CD4-positive, CD25-positive, alpha-beta regulatory T cell (primary cell): Measurements from ENCODE around the gene FOXL3. TPM values are rescaled to one million over a fixed set of nuclear protein-coding genes. Genes with fewer than 3 reads are reported as not detected.

Experiments used
- ATAC-seq, 2 donors: fragments of 150-1000 bp; cut with Tn5 transposase; one replicate each; pipeline ENCODE4 v1.10.0; 2021; ENCODE audit warnings: low read depth in 2 of 2, moderate number of reproducible peaks in 2 of 2, moderate library complexity in 1 of 2
- DNase-seq, 3 donors: peaks; one replicate each; pipeline versions ENCODE4 v3.0.0 to v3.0.0-alpha.2; 2012 to 2022; ENCODE audit warnings: mixed read lengths in 1 of 3
- H3K27ac ChIP-seq: one replicate; pipeline ENCODE4 v1.7.0; 2013; ENCODE audit warnings: mild to moderate bottlenecking, low read length; ENCODE audit not compliant: insufficient read depth, poor library complexity, severe bottlenecking
- H3K27me3 ChIP-seq: one replicate; pipeline ENCODE4 v1.7.0; 2013; ENCODE audit warnings: low read length; ENCODE audit not compliant: control insufficient read depth, insufficient read depth
- H3K36me3 ChIP-seq: one replicate; pipeline ENCODE4 v1.7.0; 2013; ENCODE audit warnings: mild to moderate bottlenecking, low read length, moderate library complexity; ENCODE audit not compliant: control insufficient read depth, insufficient read depth
- H3K4me1 ChIP-seq: 2 replicates; pipeline ENCODE4 v1.7.0; 2013; ENCODE audit warnings: mild to moderate bottlenecking, low read length; ENCODE audit not compliant: insufficient read depth, control insufficient read depth, poor library complexity, severe bottlenecking
- H3K4me3 ChIP-seq: one replicate; pipeline ENCODE4 v1.7.0; 2013; ENCODE audit warnings: low read depth, mild to moderate bottlenecking, low read length, moderate library complexity
- H3K9me3 ChIP-seq, 2 experiments: 1 replicate in 1 of 2; 2 replicates in 1 of 2; pipeline ENCODE4 v1.7.0; 2013; ENCODE audit warnings: low read length in 2 of 2, mild to moderate bottlenecking in 1 of 2, moderate library complexity in 1 of 2; ENCODE audit not compliant: control insufficient read depth in 2 of 2
- H3K27ac Mint-ChIP-seq, 3 donors: one replicate each; pipeline ENCODE4 v1.8.0; 2020 to 2022; ENCODE audit warnings: mild to moderate bottlenecking in 3 of 3, mixed read lengths in 3 of 3, moderate library complexity in 2 of 3
- H3K27me3 Mint-ChIP-seq: one replicate; pipeline ENCODE4 v1.8.0; 2022; ENCODE audit warnings: mild to moderate bottlenecking, mixed read lengths
- H3K36me3 Mint-ChIP-seq: one replicate; pipeline ENCODE4 v1.8.0; 2020; ENCODE audit warnings: mixed read lengths
- H3K4me1 Mint-ChIP-seq, 4 donors: one replicate each; pipeline ENCODE4 v1.8.0; 2020 to 2022; ENCODE audit warnings: mixed read lengths in 4 of 4, mild to moderate bottlenecking in 1 of 4
- H3K4me3 Mint-ChIP-seq, 4 donors: one replicate each; pipeline ENCODE4 v1.8.0; 2020 to 2022; ENCODE audit warnings: mild to moderate bottlenecking in 4 of 4, mixed read lengths in 4 of 4, moderate library complexity in 3 of 4
- H3K9me3 Mint-ChIP-seq, 7 donors: one replicate each; pipeline ENCODE4 v1.8.0; 2020 to 2022; ENCODE audit warnings: mixed read lengths in 7 of 7, mild to moderate bottlenecking in 3 of 7, moderate library complexity in 2 of 7
- polyA plus RNA-seq, 4 donors: library from polyadenylated mRNA; unstranded; fragments of 300-500 nt; fragmentation: Illumina TruSeq; gene quantifications; one replicate each; pipeline ENCODE4 v1.2.3, GENCODE V29; 2021
- total RNA-seq: library from RNA; stranded (reverse); gene quantifications from one replicate; pipeline ENCODE4 v1.2.3, GENCODE V29; 2022

FOXL3 gene
- total and polyA plus RNA-seq, 5 donors from 2014 or later, result not detected

DNA sequence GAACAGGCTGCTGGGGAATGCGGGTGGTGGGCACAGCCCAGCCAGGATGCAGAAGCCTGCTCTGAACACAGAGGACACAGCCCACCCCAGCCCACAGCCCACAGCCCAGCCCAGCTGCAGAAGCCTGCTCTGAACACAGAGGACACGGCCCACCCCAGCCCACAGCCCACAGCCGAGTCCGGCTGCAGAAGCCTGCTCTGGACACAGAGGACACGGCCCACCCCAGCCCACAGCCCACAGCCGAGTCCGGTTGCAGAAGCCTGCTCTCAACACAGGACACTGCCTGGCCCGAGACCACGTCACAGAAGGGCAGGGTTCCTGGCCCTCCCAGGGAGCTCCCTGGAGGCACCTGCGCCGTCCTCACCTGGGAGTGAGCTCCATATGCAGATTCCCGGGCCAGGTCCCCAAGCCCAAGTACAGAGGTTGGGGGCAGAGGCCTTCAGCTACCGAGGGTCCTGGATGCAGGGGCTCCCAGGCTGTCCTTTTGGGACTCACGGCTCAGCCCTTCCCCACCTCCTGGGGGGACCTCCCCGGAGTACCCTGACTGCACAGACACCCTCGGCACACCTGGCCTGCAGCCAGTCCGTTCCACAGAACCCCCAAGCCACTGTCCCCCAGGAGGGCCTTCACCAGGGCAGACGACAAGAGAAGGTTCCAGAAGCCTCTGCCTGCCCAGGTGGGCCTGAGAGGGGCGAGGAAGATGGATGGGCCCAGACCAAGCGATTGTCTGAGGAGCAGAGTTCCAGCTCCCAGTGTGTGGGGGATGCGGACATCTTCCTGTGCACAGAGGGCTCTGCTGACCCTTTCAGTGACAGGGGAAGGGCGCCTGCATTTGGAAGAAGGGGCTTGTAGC, 23.7 kb upstream of the FOXL3 start:
- no peaks in the 10 kb centered on the region for H3K36me3 ChIP-seq
- H3K27ac ChIP-seq, result no peak overlapping the region
- H3K9me3 ChIP-seq, result peaks cover 0 to 4% of the 10 kb centered on the region in 2 experiments
- Mint-ChIP-seq H3K27me3 (no peaks in the 10 kb centered on the region), H3K36me3 (no peaks in the 10 kb centered on the region), H3K9me3 (peaks cover 0 to 6% (median 1%) of the 10 kb centered on the region in 7 donors), H3K4me1 (peaks cover 0 to 6% (median 0%) of the 10 kb centered on the region in 4 donors), H3K27ac (no peak overlapping the region), H3K4me3 (no peak overlapping the region)
- no peak for DNase-seq
- ATAC-seq, result no peak
- H3K4me3 ChIP-seq, result no peak overlapping the region
- no peaks in the 10 kb centered on the region for H3K27me3 ChIP-seq
- no peaks in the 10 kb centered on the region for H3K4me1 ChIP-seq

DNA sequence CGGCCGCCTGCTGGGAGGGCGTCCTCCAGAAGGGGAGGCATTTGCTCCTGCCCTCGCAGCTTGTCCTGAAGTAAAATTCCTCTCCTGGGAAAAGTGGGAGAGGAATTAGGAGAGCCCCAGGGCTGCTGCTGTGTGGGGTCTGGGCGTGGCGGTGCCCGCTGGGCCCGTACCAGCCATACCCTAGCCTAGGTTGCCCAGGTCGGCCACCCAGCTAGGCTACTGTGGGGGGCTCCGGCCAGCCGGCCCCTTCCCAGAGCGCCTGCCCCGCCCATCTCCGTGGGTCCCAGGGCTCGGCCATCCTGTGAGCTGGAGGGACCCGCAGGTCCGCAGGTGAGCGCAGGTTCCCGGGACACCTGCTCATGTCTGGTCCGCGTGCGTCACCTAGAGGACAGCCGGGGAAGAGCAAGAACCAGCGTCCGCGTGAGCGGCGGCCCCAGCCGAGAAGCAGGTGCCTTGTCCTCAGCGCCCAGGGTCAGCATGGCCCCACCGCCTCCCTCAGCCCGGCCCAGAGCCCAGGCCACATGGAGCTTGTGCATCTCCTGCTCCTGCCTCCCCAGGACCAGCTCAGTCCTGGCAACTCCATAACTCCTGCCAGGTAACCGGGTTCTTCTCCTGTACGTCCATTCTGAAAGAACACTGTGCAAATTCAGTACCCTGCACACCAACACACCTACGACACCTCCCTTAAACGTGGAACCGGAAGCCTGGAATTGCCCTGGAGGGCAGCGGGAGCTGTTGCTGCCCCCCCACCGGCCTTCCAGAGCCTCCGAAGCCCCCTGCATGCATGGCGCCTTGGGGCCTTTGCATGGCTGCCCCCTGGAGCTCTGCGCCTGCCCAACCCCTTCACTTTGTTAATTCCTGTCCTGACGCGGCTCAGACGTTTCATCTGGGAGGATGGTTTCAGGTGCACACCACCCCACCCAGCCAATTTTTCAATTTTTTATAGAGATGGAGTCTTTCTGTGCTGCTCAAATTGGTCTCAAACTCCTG, 22.8 kb upstream of the FOXL3 start:
- no peak for DNase-seq
- no peak for ATAC-seq
- Histone ChIP-seq H3K4me1 (no peaks in the 10 kb centered on the region), H3K9me3 (peaks cover 0 to 2% of the 10 kb centered on the region in 2 experiments), H3K27me3 (no peaks in the 10 kb centered on the region), H3K4me3 (no peak overlapping the region), H3K27ac (no peak overlapping the region), H3K36me3 (no peaks in the 10 kb centered on the region)
- Mint-ChIP-seq H3K36me3 (no peaks in the 10 kb centered on the region), H3K27ac (no peak overlapping the region), H3K4me3 (no peak overlapping the region), H3K4me1 (peaks cover 0 to 4% (median 0%) of the 10 kb centered on the region in 4 donors), H3K9me3 (peaks cover 0 to 9% (median 1%) of the 10 kb centered on the region in 7 donors), H3K27me3 (no peaks in the 10 kb centered on the region)

DNA sequence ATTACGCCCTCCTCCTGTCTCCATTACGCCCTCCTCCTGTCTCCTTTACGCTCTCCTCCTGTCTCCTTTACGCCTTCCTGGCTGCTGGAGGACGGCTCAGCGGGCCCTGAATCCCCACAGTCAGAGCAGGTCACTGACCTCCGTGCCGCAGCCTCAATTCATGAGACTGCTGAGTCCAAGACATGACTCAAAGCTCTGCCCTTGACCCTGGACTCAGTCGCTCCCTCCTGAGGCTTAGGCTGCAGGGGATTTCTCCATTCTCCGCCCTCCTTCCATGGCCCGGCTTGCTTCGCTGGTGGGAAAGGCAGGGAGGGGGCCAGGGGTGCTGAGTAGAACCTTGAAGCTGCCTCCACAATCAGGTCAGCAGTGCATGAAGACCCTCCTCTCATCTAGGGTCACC, 21.0 kb upstream of the FOXL3 start:
- Histone ChIP-seq H3K27ac (no peak overlapping the region), H3K36me3 (no peaks in the 10 kb centered on the region), H3K4me1 (no peaks in the 10 kb centered on the region), H3K9me3 (peaks cover 0 to 6% of the 10 kb centered on the region in 2 experiments), H3K4me3 (no peak overlapping the region), H3K27me3 (no peaks in the 10 kb centered on the region)
- Mint-ChIP-seq H3K4me1 (no peaks in the 10 kb centered on the region), H3K9me3 (peaks cover 0 to 12% (median 5%) of the 10 kb centered on the region in 7 donors), H3K36me3 (no peaks in the 10 kb centered on the region), H3K27ac (no peak overlapping the region), H3K4me3 (no peak overlapping the region), H3K27me3 (no peaks in the 10 kb centered on the region)
- no peak for ATAC-seq
- DNase-seq, result no peak

DNA sequence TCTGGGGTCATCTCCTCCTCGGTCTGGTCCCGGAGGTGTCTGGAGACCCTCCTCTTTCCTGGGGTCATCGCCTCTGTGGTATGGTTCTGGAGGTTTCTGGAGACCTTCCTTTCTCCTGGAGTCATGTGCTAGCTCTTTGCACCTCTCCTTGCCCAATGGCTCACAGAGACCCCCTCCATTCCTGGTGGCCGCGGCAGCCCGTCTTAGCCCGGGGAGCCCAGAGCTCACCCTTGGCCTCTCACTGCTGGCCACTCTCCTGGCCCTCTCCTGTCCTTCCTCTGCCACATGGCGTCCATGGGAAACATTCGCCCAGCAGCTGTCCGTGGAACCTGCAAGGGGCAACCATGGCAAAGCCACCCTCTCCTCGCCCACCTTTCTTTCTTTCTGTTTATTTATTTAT, 20.2 kb upstream of the FOXL3 start:
- ATAC-seq (no peak), DNase-seq (no peak)
- H3K4me3 Mint-ChIP-seq, result no peak overlapping the region
- peaks cover 0 to 19% (median 5%) of the 10 kb centered on the region in 7 donors for H3K9me3 Mint-ChIP-seq
- no peaks in the 10 kb centered on the region for H3K36me3 ChIP-seq
- H3K4me1 ChIP-seq, result no peaks in the 10 kb centered on the region
- no peaks in the 10 kb centered on the region for H3K27me3 Mint-ChIP-seq
- H3K9me3 ChIP-seq, result peaks cover 0 to 6% of the 10 kb centered on the region in 2 experiments
- H3K36me3 Mint-ChIP-seq, result no peaks in the 10 kb centered on the region
- H3K4me3 ChIP-seq, result no peak overlapping the region
- H3K27me3 ChIP-seq, result no peaks in the 10 kb centered on the region
- H3K27ac ChIP-seq, result no peak overlapping the region
- no peaks in the 10 kb centered on the region for H3K4me1 Mint-ChIP-seq
- no peak overlapping the region for H3K27ac Mint-ChIP-seq

DNA sequence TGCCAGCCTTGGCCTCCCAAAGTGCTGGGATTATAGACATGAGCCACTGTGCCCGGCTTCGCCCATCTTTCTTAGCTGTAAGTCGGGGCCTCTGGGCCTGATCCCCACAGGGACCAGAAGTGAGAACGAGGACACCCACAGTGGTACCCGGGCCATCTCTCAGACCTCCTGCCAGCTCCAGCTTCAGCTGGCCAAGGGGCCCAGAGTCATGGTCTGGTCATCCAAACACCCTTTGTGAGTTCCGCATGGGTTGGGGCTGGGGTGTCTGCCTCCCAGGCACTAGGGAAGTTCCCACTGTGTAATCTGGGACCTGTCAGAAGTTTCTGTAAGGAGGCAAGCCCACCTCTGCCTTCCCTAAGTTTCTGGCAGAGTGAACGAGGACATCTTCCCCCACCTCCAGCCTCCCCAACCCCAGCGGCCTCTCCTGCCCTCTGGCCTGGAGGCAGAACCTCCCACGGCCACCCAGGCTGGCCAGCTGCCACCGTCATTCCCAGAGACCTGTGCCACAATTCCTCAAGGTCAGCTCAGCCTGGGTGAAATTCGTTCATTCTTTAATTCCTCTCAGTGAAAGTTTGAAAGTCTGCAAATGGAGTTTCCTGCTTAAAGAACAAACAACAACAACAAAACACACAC, 19.5 kb upstream of the FOXL3 start:
- peaks cover 2% of the 10 kb centered on the region for H3K27me3 Mint-ChIP-seq
- Histone ChIP-seq H3K4me3 (no peak overlapping the region), H3K27me3 (no peaks in the 10 kb centered on the region), H3K36me3 (no peaks in the 10 kb centered on the region), H3K4me1 (no peaks in the 10 kb centered on the region), H3K27ac (no peak overlapping the region), H3K9me3 (peaks cover 0 to 10% of the 10 kb centered on the region in 2 experiments)
- ATAC-seq, result no peak
- H3K36me3 Mint-ChIP-seq, result no peaks in the 10 kb centered on the region
- no peak overlapping the region for H3K27ac Mint-ChIP-seq
- DNase-seq, result no peak
- H3K9me3 Mint-ChIP-seq, result peaks cover 0 to 23% (median 5%) of the 10 kb centered on the region in 7 donors
- H3K4me3 Mint-ChIP-seq, result no peak overlapping the region
- H3K4me1 Mint-ChIP-seq, result no peaks in the 10 kb centered on the region

DNA sequence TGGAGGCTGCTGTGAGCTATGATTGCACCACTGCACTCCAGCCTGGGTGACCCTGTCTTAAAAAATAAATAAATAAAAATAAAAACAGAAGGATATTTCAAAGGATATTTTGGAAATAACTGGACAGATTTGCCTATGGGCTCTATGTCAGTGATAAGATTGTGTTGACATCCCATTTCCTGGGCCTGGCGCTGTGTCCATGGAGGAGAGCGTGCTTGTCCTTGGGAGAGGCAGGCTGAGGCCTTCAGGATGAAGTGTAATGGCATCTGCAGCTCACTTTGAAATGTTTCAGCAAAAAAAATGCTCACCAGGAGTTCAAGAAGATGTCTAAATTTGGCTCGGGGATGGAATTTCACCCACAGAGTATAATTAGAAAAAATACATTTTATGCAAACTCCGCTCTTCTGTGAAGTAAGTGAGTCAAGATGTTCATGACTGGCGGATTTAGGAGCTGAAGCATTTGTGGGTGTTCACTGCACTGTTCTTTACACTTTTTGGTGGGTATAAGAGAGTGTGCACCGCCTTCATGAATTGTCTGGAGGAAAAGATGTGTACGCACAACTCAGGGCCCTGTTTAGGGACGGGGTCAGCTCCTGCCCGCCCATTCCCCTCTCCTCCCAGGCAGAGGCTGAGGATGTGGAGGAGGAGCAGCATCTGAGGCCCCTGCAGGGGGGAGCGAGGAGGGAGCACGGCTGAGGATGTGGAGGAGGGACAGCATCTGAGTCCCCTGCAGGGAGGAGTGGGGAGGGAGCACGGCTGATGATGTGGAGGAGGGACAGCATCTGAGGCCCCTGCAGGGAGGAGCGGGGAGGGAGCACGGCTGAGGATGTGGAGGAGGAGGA, 18.5 kb upstream of the FOXL3 start:
- Mint-ChIP-seq H3K9me3 (peaks cover 0 to 23% (median 5%) of the 10 kb centered on the region in 7 donors), H3K36me3 (no peaks in the 10 kb centered on the region), H3K4me3 (no peak overlapping the region), H3K27me3 (peaks cover 5% of the 10 kb centered on the region), H3K27ac (no peak overlapping the region), H3K4me1 (no peaks in the 10 kb centered on the region)
- ATAC-seq (no peak), DNase-seq (no peak)
- Histone ChIP-seq H3K4me3 (no peak overlapping the region), H3K4me1 (no peaks in the 10 kb centered on the region), H3K36me3 (no peaks in the 10 kb centered on the region), H3K27ac (no peak overlapping the region), H3K27me3 (no peaks in the 10 kb centered on the region), H3K9me3 (peaks cover 0 to 10% of the 10 kb centered on the region in 2 experiments)
